ENCODE results near the gene MYO1D.
"Not testable (repeated sequence)": the region's sequence is repeated elsewhere in the genome, so short reads cannot be mapped to it uniquely, and the experiment has no call there.

MYO1D gene

DNA sequence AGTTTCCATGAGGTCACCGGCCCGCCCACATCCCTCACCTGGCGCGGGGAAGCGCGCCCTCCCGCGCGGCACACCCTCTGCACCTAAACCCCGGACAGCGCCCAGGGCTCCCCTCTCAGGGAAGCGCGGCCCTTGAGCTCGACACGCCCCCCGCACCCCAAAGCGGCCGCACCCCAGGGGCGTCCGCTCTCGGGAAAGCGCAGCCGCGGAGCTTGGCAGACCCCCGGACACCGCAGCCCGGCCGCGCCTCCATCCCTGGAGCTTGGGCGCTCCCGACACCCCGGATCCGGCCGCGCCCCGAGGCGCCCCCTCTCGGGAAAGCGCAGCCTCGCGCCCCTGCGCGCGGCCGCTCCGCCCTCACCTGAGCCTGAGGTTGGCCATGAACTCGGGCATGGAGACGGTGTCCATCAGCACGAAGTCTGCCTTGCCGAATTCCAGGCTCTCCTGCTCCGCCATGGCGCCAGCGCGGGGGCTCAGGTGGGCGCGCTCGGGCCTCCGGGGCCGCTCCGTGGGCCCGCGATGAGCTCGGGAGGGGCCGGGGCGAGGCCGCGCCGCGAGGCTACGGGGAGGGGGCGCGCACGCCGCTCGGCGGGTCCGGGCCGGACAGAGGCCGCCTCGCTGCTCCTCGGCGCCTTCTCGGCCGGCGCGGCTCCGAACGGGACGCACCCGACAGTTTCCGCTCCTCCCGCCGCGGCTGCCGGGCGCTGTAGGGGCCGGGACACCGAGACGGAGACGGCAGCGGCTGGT, at the start of gene MYO1D:
Gene MYO1D (minus strand): TSS at position 708 of the 747 bp plus-strand sequence. CDS start 252 bp downstream, at position 456.
- peak; percentile 15 for DNase-seq

DNA sequence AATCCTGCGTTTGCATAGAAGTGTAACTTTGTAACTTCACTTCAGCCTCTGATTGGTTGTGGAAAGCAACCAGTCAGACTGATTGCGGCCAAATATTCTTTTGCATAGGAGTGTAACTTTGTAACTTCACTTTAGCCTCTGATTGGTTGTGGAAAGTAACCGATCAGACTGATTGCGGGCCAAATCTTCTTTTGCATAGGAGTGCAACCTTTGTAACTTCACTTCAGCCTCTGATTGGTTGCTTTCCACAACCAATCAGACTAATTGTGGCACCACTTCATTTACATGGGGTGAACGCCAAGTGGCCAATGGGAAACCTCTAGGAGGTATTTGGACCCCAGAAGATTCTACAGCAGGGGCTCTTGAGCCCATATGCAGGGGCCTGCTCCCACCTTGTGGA, 49.3 kb upstream of the MYO1D start:
- DNase-seq: no peak

GRCh38 chr17:32923905-32924304, 47.0 kb upstream of the MYO1D start:
- DNase-seq: not testable (repeated sequence)

DNA sequence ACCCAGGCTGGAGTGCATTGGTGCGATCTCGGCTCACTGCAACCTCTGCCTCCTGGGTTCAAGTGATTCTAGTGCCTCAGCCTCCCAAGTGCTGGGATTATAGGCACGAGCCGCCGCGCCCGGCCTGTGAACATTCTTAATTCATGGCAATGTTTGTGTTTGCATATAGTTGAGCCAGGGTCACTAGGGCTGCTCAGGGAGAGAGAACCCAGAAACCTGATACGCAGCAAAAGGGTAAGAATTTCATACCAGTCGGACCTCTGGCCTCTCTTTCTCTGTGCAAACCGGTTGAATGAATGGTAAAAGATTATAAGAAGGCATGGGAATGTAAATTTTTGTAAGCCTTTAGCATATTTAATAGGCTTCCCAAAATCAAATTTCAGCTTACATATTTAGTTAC, 44.1 kb upstream of the MYO1D start:
- DNase-seq: no peak

GRCh38 chr17:32920293-32920692, 43.4 kb upstream of the MYO1D start:
- no peak for DNase-seq

DNA sequence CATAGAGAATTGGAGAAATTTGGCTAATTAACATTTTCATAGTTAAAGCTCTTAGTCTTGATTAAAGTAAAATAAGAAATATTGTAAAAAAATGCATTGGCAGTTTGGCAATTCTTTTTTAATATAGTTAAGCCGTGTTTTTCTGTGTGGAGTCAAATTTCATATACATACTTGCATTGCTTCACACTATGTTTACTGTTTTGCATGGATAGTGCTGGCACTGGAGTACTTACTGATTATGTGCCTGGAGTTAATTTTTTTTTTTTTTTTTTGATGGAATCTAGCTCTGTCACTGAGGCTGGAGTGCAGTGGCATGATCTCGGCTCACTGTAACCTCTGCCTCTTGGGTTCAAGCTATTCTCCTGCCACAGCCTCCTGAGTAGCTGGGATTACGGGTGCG, 43.0 kb upstream of the MYO1D start:
- DNase-seq: not testable (repeated sequence)

- no peak for DNase-seq
These were observed 40.9 kb upstream of the MYO1D start for GRCh38 chr17:32917842-32918241.

- no peak for DNase-seq
These were observed 40.2 kb upstream of the MYO1D start for GRCh38 chr17:32917081-32917480.

DNA sequence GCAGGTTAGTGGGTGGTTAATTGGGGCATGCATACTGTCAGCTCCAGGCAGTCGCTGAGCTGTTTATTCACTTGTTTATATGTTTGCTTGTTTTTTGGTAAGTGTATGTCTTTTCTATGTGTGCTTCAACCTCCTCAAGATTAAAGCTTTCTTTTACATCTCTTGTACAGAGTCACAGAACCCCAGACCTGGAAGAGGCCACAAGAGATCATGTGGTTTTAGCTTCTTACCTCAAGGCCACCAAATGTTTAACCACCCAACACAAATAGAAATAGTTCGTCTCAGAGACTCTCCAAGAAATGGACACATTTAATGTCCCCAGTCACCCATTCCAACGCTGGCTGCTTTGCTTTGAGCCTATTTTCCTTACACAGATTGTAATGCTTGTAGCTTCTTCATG, 39.2 kb upstream of the MYO1D start:
- no peak for DNase-seq

GRCh38 chr17:32915245-32915644, 38.3 kb upstream of the MYO1D start:
- no peak for DNase-seq

DNA sequence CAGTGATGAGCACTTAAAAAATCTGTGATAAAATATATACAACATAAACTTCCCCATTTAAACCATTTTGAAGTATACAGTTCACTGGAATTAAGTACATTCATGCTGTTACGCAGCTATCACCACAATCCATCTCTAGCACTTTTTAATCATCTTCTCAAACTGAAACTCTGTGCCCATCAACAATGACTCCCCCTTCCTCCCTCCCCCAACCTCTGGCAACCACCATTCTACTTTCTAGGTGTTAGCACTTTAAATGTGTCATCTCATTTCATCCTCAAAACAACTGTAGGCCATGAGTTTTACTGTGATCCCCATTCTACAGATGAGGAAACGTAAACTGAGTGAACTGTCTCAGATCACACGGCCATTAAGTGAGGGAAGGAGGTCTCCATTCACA, 37.3 kb upstream of the MYO1D start:
- no peak for DNase-seq

DNA sequence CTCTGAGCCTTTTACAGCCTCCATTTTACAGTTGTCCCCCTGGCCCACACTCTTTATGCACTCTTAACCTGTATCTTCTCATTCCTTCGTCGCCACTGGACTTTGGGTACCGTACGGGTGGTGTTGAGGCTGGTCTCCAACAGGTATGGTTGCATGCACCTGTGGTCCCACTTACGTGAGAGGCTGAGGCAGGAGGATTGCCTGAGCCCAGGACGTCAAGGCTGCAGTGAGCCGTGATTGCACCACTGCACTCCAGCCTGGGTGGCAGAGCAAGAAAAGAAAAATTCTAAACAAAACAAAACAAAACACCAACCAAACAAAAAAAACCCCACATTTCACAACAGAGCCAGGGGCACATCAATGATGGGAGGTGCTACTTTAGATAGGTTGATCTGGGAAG, 36.7 kb upstream of the MYO1D start:
- no peak for DNase-seq

DNA sequence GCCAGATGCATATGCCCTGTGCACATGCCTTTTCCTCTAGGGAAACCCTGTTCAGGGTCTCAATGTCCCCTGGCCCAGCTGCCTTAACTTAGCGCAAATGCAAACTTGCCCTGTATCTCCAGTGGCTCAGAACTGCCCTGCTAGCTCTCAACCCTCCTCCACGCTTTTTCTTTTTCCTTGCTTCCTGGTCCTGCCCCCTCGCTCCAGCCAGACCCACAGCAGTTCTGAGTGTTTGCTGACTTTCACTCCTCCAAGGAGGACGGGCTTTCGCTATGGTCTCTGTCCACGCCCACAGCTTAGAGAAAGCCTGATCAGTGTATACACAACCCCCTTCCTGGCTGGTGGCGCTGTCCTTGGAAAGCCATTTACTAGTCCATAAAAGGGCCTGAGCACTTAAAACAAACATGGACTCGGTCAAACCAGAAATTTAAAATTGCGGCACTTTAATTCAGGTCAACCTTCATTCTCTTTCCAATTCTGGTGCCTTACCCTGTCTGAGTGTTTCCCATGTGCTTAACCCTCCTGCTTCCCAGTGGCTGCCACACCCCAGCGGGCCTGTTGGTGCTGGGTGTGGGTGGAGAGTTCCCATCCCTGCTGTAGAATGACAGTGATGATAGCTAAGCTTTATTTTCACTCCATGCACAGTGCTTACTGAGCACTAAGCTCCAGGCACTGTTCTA, 35.4 kb upstream of the MYO1D start:
- DNase-seq: peak; percentile 70

DNA sequence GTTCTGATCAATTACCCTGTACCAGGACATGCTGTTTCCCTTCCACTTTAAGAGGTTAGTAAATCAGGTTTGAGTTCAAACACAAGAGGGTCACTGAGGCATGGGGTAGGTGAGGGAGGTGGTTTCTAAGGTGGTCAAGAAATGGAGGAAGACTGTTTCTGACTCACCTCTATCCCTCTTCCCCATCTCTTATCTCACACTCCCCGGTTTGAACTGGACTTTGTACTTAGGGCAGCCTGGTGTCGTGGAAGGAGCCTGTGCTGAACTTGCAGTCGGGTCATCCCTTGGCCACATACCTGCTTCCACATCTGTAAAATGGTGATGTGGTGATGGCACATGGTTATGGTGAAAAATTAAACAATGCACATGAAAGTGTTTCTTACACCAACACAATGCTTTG, 33.8 kb upstream of the MYO1D start:
- DNase-seq: no peak

- peak; percentile 27 for DNase-seq
These were observed 33.0 kb upstream of the MYO1D start for GRCh38 chr17:32909787-32910369.

GRCh38 chr17:32907583-32907982, 30.7 kb upstream of the MYO1D start:
- no peak for DNase-seq

- DNase-seq: no peak
These were observed 28.0 kb upstream of the MYO1D start for GRCh38 chr17:32904891-32905290.

DNA sequence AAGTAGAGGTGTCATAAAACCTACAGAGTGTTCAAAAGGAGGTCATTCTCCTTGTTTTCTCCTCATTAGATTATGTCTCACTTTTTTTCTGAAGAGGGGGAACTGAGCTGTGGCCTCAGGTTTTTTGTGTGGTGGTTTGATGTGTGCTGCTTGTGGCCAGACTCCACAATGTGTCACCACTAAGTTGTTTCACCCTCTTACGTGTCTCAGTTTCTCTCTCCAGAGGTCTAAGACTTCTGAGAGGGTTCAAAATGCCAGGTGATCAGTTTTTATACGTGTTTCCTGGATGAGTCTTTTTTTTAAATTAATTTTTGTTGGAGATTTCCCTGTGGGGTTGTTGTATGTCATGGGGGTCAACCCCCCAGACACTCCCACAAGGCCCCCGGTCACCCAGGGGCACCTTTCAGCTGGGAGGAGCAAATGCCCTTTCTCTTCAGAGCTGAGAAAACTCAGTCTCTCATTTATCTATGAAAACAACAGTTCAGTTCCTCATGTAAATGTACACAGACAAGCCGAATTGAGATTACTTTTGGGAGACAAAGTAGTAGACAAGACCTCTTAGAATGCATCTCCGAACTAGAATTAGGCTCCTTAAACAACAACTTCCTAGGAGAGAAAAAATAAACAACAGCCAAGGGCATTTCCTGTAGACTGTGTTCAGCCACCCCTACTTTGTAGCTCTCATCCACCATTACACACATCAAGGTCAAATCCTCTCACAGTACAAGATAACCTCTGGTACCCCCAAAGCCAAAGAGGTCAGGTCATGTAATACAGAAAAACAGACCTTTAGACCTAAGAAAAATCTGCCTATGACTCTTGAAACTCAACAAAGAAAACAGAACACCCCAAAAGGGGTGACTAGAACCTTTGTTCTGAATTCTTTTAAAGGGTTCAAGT, 27.1 kb upstream of the MYO1D start:
- DNase-seq: no peak

- no peak for DNase-seq
These were observed 24.8 kb upstream of the MYO1D start for GRCh38 chr17:32901743-32902142.

DNA sequence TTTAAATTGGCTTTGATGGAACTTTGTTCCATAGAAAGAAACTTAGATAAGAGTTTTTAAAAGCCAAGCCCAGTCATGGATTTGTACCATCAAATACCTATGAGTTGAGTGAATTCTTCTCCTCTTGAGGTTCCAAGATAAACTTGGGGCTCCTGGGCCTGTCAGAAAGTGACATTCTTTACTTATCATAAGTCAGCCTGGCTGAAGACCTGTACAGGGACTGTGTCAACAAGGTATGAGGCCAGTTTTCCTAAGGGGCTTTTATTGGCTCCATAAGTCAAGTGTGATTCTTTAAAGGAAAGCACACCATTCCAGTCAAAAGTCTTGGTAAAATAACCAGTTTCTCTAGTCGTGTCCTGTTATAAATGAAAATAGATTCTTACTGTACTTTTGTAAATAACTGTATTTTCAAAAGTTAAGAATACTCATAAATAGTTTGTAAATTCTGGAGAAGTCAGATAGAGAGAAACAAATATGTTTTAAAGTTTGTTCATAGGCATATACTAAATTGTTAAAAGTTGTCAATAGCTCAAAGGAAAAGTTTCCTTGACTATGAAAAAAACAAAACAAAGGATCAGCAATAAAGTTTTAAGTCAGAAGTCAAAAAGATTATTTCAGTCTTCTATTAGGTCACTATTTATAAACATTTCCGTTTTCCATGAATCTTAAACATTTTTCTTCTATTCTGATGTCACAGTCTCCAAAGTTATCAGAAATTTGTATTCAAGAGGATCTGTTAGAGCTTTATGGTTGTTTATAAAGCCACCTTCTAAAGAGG, 22.5 kb upstream of the MYO1D start:
- no peak for DNase-seq

- DNase-seq: no peak
These were observed 19.8 kb upstream of the MYO1D start for GRCh38 chr17:32896647-32897258.

GRCh38 chr17:32894245-32894644, 17.3 kb upstream of the MYO1D start:
- no peak for DNase-seq
